Fibroblast of the aortic adventitia (primary cell): ENCODE results near the gene CEP43. TPM values are rescaled to one million over a fixed set of nuclear protein-coding genes. Genes with fewer than 3 reads are reported as not detected.

Experiments
- DNase-seq: peaks from one replicate; pipeline ENCODE4 v3.0.0-alpha.2; 2010; ENCODE audit warnings: low read depth
- H3K4me3 ChIP-seq: 2 replicates; pipeline ENCODE4 v1.5.1; 2011; ENCODE audit warnings: low read depth, mild to moderate bottlenecking, control low read depth, low read length, moderate library complexity
- CTCF ChIP-seq: IDR thresholded peaks from 2 replicates; pipeline ENCODE4 v1.5.1; 2011; ENCODE audit warnings: mild to moderate bottlenecking, low read length, control low read depth, inconsistent platforms; ENCODE audit not compliant: insufficient read depth
- total RNA-seq: library from RNA; depleted of rRNA; stranded (reverse); fragments of >200 nt; gene quantifications from 2 replicates; pipeline ENCODE4 v1.2.3, GENCODE V29; 2012; ENCODE audit warnings: low replicate concordance

Gene CEP43
- total RNA-seq, 1 donor, result 22.0 TPM

GRCh38 chr6:167027308-167027707 is 28.1 kb downstream of the CEP43 start:
- TF ChIP-seq CTCF, result no peak
- no peak for DNase-seq
- H3K4me3 ChIP-seq, result no peak overlapping the region

GRCh38 chr6:167027772-167028171 is 28.6 kb downstream of the CEP43 start:
- TF ChIP-seq CTCF, result no peak
- DNase-seq, result no peak

GRCh38 chr6:167030222-167031072 is 31.2 kb downstream of the CEP43 start:
- no peak for DNase-seq
- TF ChIP-seq CTCF, result no peak
- no peak overlapping the region for H3K4me3 ChIP-seq

More at GRCh38 chr6:167027772-167028171, 28.6 kb downstream of the CEP43 start:
- no peak overlapping the region for H3K4me3 ChIP-seq

- peak; percentile 11 for DNase-seq
- TF ChIP-seq CTCF, result no peak
- no peak overlapping the region for H3K4me3 ChIP-seq
Measured at GRCh38 chr6:167031082-167031709, 32.0 kb downstream of the CEP43 start.

GRCh38 chr6:167034056-167034455 is 34.9 kb downstream of the CEP43 start:
- no peak overlapping the region for H3K4me3 ChIP-seq
- DNase-seq, result no peak
- TF ChIP-seq CTCF, result no peak

GRCh38 chr6:167037762-167038161 is 38.6 kb downstream of the CEP43 start:
- no peak overlapping the region for H3K4me3 ChIP-seq
- DNase-seq, result no peak
- no peak for TF ChIP-seq CTCF
